Trophoblast cell (in vitro differentiated cells and primary cell): ENCODE results near the gene ANXA8.
"Not testable (repeated sequence)": the region's sequence is repeated elsewhere in the genome, so short reads cannot be mapped to it uniquely, and the experiment has no call there.

Experiments used
- DNase-seq, 2 donors: peaks; one replicate each; pipeline ENCODE4 v3.0.0-alpha.2; 2016
- H2AFZ ChIP-seq: 2 replicates; pipeline ENCODE4 v1.6.1; 2013; ENCODE audit warnings: low read length, moderate library complexity, mild to moderate bottlenecking; ENCODE audit not compliant: insufficient read depth, poor library complexity
- H2AK5ac ChIP-seq: 2 replicates; pipeline ENCODE4 v1.6.1; 2013; ENCODE audit warnings: mild to moderate bottlenecking, low read length
- H2BK120ac ChIP-seq: 2 replicates; pipeline ENCODE4 v1.6.1; 2013; ENCODE audit warnings: low read length, mild to moderate bottlenecking, moderate library complexity; ENCODE audit not compliant: insufficient read depth, poor library complexity
- H2BK12ac ChIP-seq: 2 replicates; pipeline ENCODE4 v1.6.1; 2013; ENCODE audit warnings: mild to moderate bottlenecking, low read length, moderate library complexity
- H2BK5ac ChIP-seq: 2 replicates; pipeline ENCODE4 v1.6.1; 2013; ENCODE audit warnings: low read length, low read depth, moderate library complexity, mild to moderate bottlenecking; ENCODE audit not compliant: poor library complexity
- H3K14ac ChIP-seq: 2 replicates; pipeline ENCODE4 v1.6.1; 2013; ENCODE audit warnings: mild to moderate bottlenecking, low read length
- H3K18ac ChIP-seq: 2 replicates; pipeline ENCODE4 v1.6.1; 2013; ENCODE audit warnings: mild to moderate bottlenecking, low read length
- H3K23ac ChIP-seq: 2 replicates; pipeline ENCODE4 v1.6.1; 2013; ENCODE audit warnings: low read length
- H3K27ac ChIP-seq: 2 replicates; pipeline ENCODE4 v1.5.1; 2013; ENCODE audit warnings: low read depth, mild to moderate bottlenecking, inconsistent platforms, low read length, moderate library complexity
- H3K27me3 ChIP-seq: 2 replicates; pipeline ENCODE4 v1.6.1; 2013; ENCODE audit warnings: inconsistent platforms, mild to moderate bottlenecking, low read length, moderate library complexity; ENCODE audit not compliant: insufficient read depth
- H3K36me3 ChIP-seq, 2 experiments: 1 replicate in 1 of 2; 2 replicates in 1 of 2; pipeline ENCODE4 v1.6.1; 2013; ENCODE audit warnings: low read length in 2 of 2, mild to moderate bottlenecking in 2 of 2, moderate library complexity in 1 of 2; ENCODE audit not compliant: insufficient read depth in 2 of 2, control insufficient read depth in 1 of 2
- H3K4ac ChIP-seq: 2 replicates; pipeline ENCODE4 v1.6.1; 2013; ENCODE audit warnings: low read depth, mild to moderate bottlenecking, low read length, moderate library complexity
- H3K4me1 ChIP-seq, 2 experiments: 1 replicate in 1 of 2; 2 replicates in 1 of 2; pipeline ENCODE4 v1.6.1; 2013; ENCODE audit warnings: low read length in 2 of 2, mild to moderate bottlenecking in 2 of 2, moderate library complexity in 1 of 2; ENCODE audit not compliant: insufficient read depth in 2 of 2, control insufficient read depth in 1 of 2
- H3K4me2 ChIP-seq: 2 replicates; pipeline ENCODE4 v1.6.1; 2013; ENCODE audit warnings: inconsistent platforms, mild to moderate bottlenecking, low read length, moderate library complexity
- H3K4me3 ChIP-seq: 2 replicates; pipeline ENCODE4 v1.5.1; 2013; ENCODE audit warnings: mild to moderate bottlenecking, low read depth, low read length, inconsistent platforms
- H3K79me1 ChIP-seq: one replicate; pipeline ENCODE4 v1.6.1; 2013; ENCODE audit warnings: low read length
- H3K79me2 ChIP-seq: 2 replicates; pipeline ENCODE4 v1.6.1; 2013; ENCODE audit warnings: low read length, mild to moderate bottlenecking; ENCODE audit not compliant: control insufficient read depth, insufficient read depth, poor library complexity
- H3K9ac ChIP-seq: 2 replicates; pipeline ENCODE4 v1.6.1; 2013; ENCODE audit warnings: mild to moderate bottlenecking, low read length
- H3K9me3 ChIP-seq: 2 replicates; pipeline ENCODE4 v1.6.1; 2013; ENCODE audit warnings: low read depth, mild to moderate bottlenecking, control low read depth, inconsistent platforms, low read length; ENCODE audit not compliant: insufficient read depth
- H4K12ac ChIP-seq: 2 replicates; pipeline ENCODE4 v1.6.1; 2013; ENCODE audit warnings: low read depth, mild to moderate bottlenecking, low read length, moderate library complexity
- H4K8ac ChIP-seq: 2 replicates; pipeline ENCODE4 v1.6.1; 2013; ENCODE audit warnings: low read depth, mild to moderate bottlenecking, low read length, moderate library complexity
- H4K91ac ChIP-seq: one replicate; pipeline ENCODE4 v1.6.1; 2013; ENCODE audit warnings: low read depth, mild to moderate bottlenecking, low read length, moderate library complexity
- WGBS: extraction: QIAGEN DNeasy Blood & Tissue Kit; methylation state at CpG from one replicate; pipeline ENCODE4 v1.1.7; 2013; ENCODE audit warnings: missing lambda C conversion rate; ENCODE audit not compliant: insufficient read length, insufficient coverage; ENCODE audit errors: extremely low coverage; 5-methylcytosine and 5-hydroxymethylcytosine counted together

ANXA8 gene

DNA sequence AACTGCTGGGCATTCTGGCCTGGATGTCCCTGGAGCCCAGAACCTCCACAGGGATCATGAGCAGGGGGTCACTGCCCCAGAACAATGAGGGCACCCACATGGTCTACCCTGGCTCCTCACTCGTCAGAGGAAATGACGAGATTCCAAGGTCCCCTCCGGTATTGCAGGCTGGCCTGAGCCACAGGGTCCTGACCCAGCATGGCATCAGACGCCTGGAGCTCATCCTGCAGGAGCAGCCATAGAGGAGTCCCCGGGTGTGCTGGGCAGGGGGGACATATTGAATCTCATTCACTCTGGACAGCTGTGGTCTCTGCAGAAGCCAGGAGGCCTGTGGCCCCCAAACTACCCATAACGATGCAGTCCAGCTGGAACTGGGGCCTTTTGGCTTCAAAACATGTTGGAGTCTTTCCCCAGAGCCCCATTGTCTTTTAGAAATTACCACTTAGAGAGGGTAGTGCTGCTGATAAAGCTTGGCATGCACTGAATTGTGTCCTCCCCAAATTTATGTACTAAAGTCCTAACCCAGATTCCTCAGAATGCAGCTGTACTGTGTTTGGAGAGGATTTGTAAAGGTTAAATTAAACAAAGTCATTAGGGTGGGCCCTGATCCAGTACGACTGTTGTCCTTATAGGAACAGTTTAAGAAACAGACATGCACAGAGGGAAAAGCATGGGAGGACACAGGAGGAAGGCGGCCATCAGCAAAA is 27.7 kb downstream of the ANXA8 start:
- Histone ChIP-seq H2BK12ac (no peak overlapping the region), H3K36me3 (no peaks in the 10 kb centered on the region), H4K12ac (no peak overlapping the region), H3K9ac (no peak overlapping the region), H2AFZ (no peak overlapping the region), H2BK5ac (no peak overlapping the region), H3K9me3 (peaks cover 4% of the 10 kb centered on the region), H3K4me3 (no peak overlapping the region), H2AK5ac (peak overlapping the region; percentile 22), H4K8ac (no peak overlapping the region), H3K14ac (no peak overlapping the region), H3K4me1 (peaks cover 3% of the 10 kb centered on the region in 2 experiments), H2BK120ac (no peak overlapping the region), H3K79me2 (no peaks in the 10 kb centered on the region), H3K4ac (no peak overlapping the region), H3K27me3 (no peaks in the 10 kb centered on the region), H3K79me1 (peaks cover 2% of the 10 kb centered on the region), H4K91ac (peak overlapping the region; percentile 1), H3K18ac (no peak overlapping the region), H3K4me2 (no peak overlapping the region), H3K23ac (no peak overlapping the region), H3K27ac (no peak overlapping the region)
- WGBS, result no CpG with 5 or more reads among the region's 8 CpGs
- no peak for DNase-seq

DNA sequence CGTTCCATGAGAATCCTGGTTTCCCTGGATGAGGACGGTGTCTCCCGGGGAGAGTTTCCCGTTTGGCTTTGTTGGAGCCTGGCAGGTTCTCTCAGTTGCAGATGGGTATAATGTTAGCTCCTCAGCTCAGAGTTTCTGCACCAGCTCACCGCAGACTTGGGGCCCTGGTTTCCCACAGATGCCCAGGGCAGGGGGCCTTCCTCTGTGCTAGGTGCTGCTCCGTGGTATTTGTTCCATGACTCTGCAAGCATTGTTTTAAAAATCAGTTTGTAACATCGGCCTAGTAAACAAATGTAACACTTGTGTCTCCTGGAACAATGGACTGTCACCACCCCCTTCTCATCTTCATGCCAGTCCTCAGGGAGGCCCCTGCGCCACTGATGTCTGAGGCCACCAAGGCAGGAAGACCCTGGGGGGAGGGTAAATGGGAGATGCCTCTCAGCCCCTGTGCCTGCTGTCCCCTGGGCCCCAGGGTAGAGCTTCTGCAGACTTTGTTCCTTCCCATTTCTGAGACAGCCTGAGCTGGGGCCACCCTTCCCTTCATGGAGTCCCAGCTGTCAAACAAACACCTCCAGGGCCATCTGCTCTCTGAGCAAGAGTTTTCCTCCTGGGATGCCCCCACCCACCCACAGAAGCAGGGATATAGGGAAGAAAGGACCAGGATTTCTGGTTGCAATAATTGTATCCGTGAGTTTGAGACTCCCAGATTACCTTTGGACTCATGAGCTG is 28.4 kb downstream of the ANXA8 start:
- H4K8ac ChIP-seq, H3K18ac ChIP-seq, H3K4me2 ChIP-seq, H2BK120ac ChIP-seq, H3K27me3 ChIP-seq, H3K4me3 ChIP-seq, H3K79me2 ChIP-seq, H3K27ac ChIP-seq, H2BK12ac ChIP-seq, H3K79me1 ChIP-seq, H2AK5ac ChIP-seq, H2AFZ ChIP-seq, DNase-seq, H3K4me1 ChIP-seq, H3K36me3 ChIP-seq, H3K23ac ChIP-seq, H3K4ac ChIP-seq, H3K14ac ChIP-seq, H4K12ac ChIP-seq, H2BK5ac ChIP-seq, H3K9me3 ChIP-seq, H3K9ac ChIP-seq: not testable (repeated sequence)
- H4K91ac ChIP-seq, result peak overlapping the region; percentile 1
- no CpG with 5 or more reads among the region's 9 CpGs for WGBS

DNA sequence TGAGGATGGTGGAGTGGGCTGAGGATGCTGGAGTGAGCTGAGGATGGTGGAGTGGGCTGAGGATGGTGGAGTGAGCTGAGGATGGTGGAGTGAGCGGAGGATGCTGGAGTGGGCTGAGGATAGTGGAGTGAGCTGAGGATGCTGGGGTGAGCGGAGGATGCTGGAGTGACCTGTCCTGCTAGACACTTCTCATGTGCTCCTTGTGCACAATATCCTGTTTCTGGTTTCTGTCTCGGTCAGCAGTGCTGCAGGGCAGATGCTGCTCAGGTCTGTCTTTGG is 29.2 kb downstream of the ANXA8 start:
- peaks cover 4% of the 10 kb centered on the region for H3K9me3 ChIP-seq
- no peak overlapping the region for H2BK12ac ChIP-seq
- WGBS, result no CpG with 5 or more reads among the region's 3 CpGs

DNA sequence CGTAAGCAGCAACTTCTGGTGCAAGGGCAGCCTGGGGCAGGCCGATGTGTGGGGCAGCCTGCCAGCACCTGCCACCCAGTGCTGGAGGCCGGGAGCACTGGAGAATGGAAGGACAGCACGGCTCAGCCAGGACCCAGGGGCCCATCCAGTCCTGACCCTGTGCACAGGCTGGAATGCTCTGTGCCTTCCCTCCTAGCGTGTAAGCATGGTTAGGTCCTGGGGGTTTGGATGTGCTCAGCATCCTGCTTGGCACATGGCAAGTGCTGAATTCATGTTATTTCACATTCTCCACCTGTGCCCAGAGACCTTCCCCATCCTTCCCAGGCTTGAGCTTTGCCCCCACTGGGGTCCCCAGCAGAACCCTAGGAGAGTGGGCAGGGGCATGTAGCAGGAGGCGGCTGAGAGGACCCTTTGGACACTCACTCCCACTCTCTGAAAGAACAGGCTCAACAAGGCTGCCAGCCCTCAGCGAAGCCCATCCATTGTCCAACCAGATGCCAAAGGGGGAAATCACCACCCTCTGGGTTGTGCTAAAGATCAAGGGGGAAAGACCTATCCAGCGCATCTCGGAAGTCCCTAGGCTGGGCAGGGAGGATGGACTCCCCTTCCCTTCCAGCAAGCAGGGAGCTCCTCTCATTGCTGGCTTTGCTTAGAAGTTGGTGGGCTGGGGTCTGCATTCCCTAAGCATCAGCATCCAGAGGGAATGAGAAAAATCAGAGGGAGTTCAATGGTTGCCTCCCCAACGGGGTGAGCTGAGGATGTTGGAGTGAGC is 29.7 kb downstream of the ANXA8 start:
- Histone ChIP-seq H4K12ac (no peak overlapping the region), H3K79me1 (peaks cover 2% of the 10 kb centered on the region), H3K9ac (no peak overlapping the region), H3K18ac (no peak overlapping the region), H3K4me1 (peaks cover 3% of the 10 kb centered on the region in 2 experiments), H4K91ac (no peak overlapping the region), H2BK5ac (no peak overlapping the region), H2AK5ac (no peak overlapping the region), H2AFZ (no peak overlapping the region), H3K14ac (no peak overlapping the region), H3K27ac (no peak overlapping the region), H3K36me3 (no peaks in the 10 kb centered on the region), H2BK120ac (no peak overlapping the region), H4K8ac (no peak overlapping the region), H3K23ac (no peak overlapping the region), H3K9me3 (peaks cover 4% of the 10 kb centered on the region), H3K4me2 (no peak overlapping the region), H3K27me3 (no peaks in the 10 kb centered on the region), H3K79me2 (no peaks in the 10 kb centered on the region), H3K4ac (no peak overlapping the region), H3K4me3 (no peak overlapping the region), H2BK12ac (no peak overlapping the region)
- DNase-seq, result no peak
- WGBS, result no CpG with 5 or more reads among the region's 10 CpGs

More for the DNA sequence above, 29.2 kb downstream of the ANXA8 start:
- H3K27me3 ChIP-seq, result no peaks in the 10 kb centered on the region
- H2BK120ac ChIP-seq, result no peak overlapping the region
- no peak overlapping the region for H2AFZ ChIP-seq
- no peak overlapping the region for H3K4me2 ChIP-seq
- no peak overlapping the region for H3K27ac ChIP-seq
- H4K12ac ChIP-seq, result no peak overlapping the region
- H3K4me1 ChIP-seq, result peaks cover 3% of the 10 kb centered on the region in 2 experiments
- H2AK5ac ChIP-seq, result no peak overlapping the region
- H3K9ac ChIP-seq, result no peak overlapping the region
- H3K4ac ChIP-seq, result no peak overlapping the region
- no peak overlapping the region for H2BK5ac ChIP-seq
- H3K79me1 ChIP-seq, result peaks cover 2% of the 10 kb centered on the region
- H4K91ac ChIP-seq, result no peak overlapping the region
- no peak overlapping the region for H3K23ac ChIP-seq
- no peak overlapping the region for H3K18ac ChIP-seq
- no peak overlapping the region for H3K4me3 ChIP-seq
- DNase-seq, result no peak
- no peaks in the 10 kb centered on the region for H3K36me3 ChIP-seq
- H4K8ac ChIP-seq, result no peak overlapping the region
- H3K14ac ChIP-seq, result no peak overlapping the region
- H3K79me2 ChIP-seq, result no peaks in the 10 kb centered on the region
